GM12878 (cell line): ENCODE measurements around the gene RREB1. TPM values are rescaled to one million over a fixed set of nuclear protein-coding genes. Genes with fewer than 3 reads are reported as not detected.
A peak's percentile ranks its signal among the peaks of the same experiment; 100 is the strongest.

Experiments used
- ATAC-seq: fragments of 200-7000 bp; cut with Tn5 transposase; 3 replicates; pipeline ENCODE4 v1.9.1; 2020; ENCODE audit warnings: mild to moderate bottlenecking, moderate library complexity
- BruUV-seq: library from RNA; stranded (reverse); fragments of 400-500 nt; replicated peaks from 2 replicates; lab custom pipeline; 2021; lab: Mats Ljungman, UMichigan
- CTCF ChIA-PET: fragments of 300-600 bp; sonication (Branson Sonifier 250); formaldehyde crosslinking; extraction: SDS; loops from one replicate; lab custom pipeline; 2021; ENCODE audit warnings: inconsistent platforms; lab: Yijun Ruan, JAX
- POLR2A ChIA-PET: fragments of 350-600 bp; formaldehyde crosslinking; extraction: SDS; loops from one replicate; lab custom pipeline; 2021; ENCODE audit warnings: inconsistent platforms; lab: Charles Lee
- RAD21 ChIA-PET: fragments of 300-600 bp; sonication (Branson Sonifier 250); formaldehyde crosslinking; loops from one replicate; lab custom pipeline; 2023; ENCODE audit warnings: antibody characterized with exemption; ENCODE audit not compliant: unreplicated experiment; lab: Charles Lee
- SMC1A ChIA-PET: fragments of 300-600 bp; sonication (Branson Sonifier 250); formaldehyde crosslinking; loops from one replicate; lab custom pipeline; 2023; ENCODE audit not compliant: unreplicated experiment, uncharacterized antibody; lab: Charles Lee
- DNase-seq: peaks from one replicate; pipeline ENCODE4 v3.0.0-alpha.2; 2011; ENCODE audit warnings: low read depth, low spot score
- FAIRE-seq: peaks from 3 replicates; lab custom pipeline; 2011; peaks lifted over from hg19 to GRCh38; lab: Jason Lieb, UNC
- H2AFZ ChIP-seq: 2 replicates; pipeline ENCODE4 v1.6.0; 2011; ENCODE audit warnings: low read depth, low read length, control low read depth; ENCODE audit not compliant: control insufficient read depth
- H3K27ac ChIP-seq: 2 replicates; pipeline ENCODE4 v1.5.1; 2011; ENCODE audit warnings: control low read depth; ENCODE audit not compliant: control insufficient read depth, insufficient read depth
- H3K27me3 ChIP-seq, 2 experiments: replicated peaks in 1 of 2; 2 replicates each; pipeline versions ENCODE4 v1.6.0 to v1.6.1; 2011; ENCODE audit warnings: low read length in 1 of 2; ENCODE audit not compliant: control insufficient read depth in 2 of 2, insufficient read depth in 2 of 2
- H3K36me3 ChIP-seq, 2 experiments: 2 replicates each; pipeline ENCODE4 v1.5.1; 2011; ENCODE audit warnings: low read length in 1 of 2; ENCODE audit not compliant: control insufficient read depth in 2 of 2, insufficient read depth in 2 of 2
- H3K4me1 ChIP-seq: 2 replicates; pipeline ENCODE4 v1.6.1; 2011; ENCODE audit warnings: mild to moderate bottlenecking, low read length, moderate library complexity, mixed read lengths; ENCODE audit not compliant: control insufficient read depth, insufficient read depth
- H3K4me2 ChIP-seq: 2 replicates; pipeline ENCODE4 v1.6.0; 2011; ENCODE audit warnings: control low read depth; ENCODE audit not compliant: control insufficient read depth, insufficient read depth
- H3K4me3 ChIP-seq: fragments of 200-600 bp; sonication (generic); 2 replicates; pipeline ENCODE4 v1.5.1; 2016
- H3K79me2 ChIP-seq: 2 replicates; pipeline ENCODE4 v1.6.0; 2011; ENCODE audit warnings: low read length; ENCODE audit not compliant: control insufficient read depth, insufficient read depth
- H3K9ac ChIP-seq: 2 replicates; pipeline ENCODE4 v1.8.0; 2011; ENCODE audit warnings: low read length, control low read depth, mixed read lengths; ENCODE audit not compliant: control insufficient read depth, insufficient read depth
- H3K9me3 ChIP-seq: replicated peaks from 3 replicates; pipeline ENCODE4 v1.5.1; 2011; ENCODE audit warnings: mild to moderate bottlenecking, low read length; ENCODE audit not compliant: control insufficient read depth, insufficient read depth
- H4K20me1 ChIP-seq: 2 replicates; pipeline ENCODE4 v1.6.0; 2011; ENCODE audit not compliant: control insufficient read depth, insufficient read depth
- ATF7 ChIP-seq: fragments of 450-650 bp; IDR thresholded peaks from 2 replicates; pipeline ENCODE4 v1.6.1; 2016; ENCODE audit warnings: low read depth, mild to moderate bottlenecking
- BRCA1 ChIP-seq: IDR thresholded peaks from 2 replicates; pipeline ENCODE4 v1.6.1; 2011; ENCODE audit warnings: low read depth, low read length, improper control_type of control experiment
- CEBPB ChIP-seq, 2 experiments: fragments of 150-350 bp in 1 of 2; IDR thresholded peaks; 2 replicates each; pipeline ENCODE4 v1.6.1; 2012 to 2014; ENCODE audit warnings: low read depth in 2 of 2, low read length in 2 of 2, borderline replicate concordance in 1 of 2, inconsistent platforms in 1 of 2
- ETV6 ChIP-seq, 2 experiments: fragments of 450-650 bp in 1 of 2; IDR thresholded peaks in 1 of 2; conservative IDR thresholded peaks in 1 of 2; 2 replicates each; pipeline ENCODE4 v1.6.1; 2014; ENCODE audit warnings: antibody characterized with exemption in 1 of 2, borderline replicate concordance in 1 of 2, low read depth in 1 of 2, mild to moderate bottlenecking in 1 of 2, moderate library complexity in 1 of 2
- JUNB ChIP-seq: IDR thresholded peaks from 2 replicates; pipeline ENCODE4 v1.6.1; 2016; ENCODE audit warnings: antibody characterized with exemption, mild to moderate bottlenecking
- MEF2B ChIP-seq: fragments of 450-650 bp; IDR thresholded peaks from 2 replicates; pipeline ENCODE4 v1.6.1; 2018; ENCODE audit warnings: mild to moderate bottlenecking, moderate library complexity; ENCODE audit not compliant: partially characterized antibody, poor library complexity, severe bottlenecking
- MYB ChIP-seq: fragments of 150-350 bp; IDR thresholded peaks from 2 replicates; pipeline ENCODE4 v1.6.1; 2014; ENCODE audit warnings: mild to moderate bottlenecking, low read depth, low read length, borderline replicate concordance
- SIX5 ChIP-seq: IDR thresholded peaks from 2 replicates; pipeline ENCODE4 v1.6.1; 2011; ENCODE audit warnings: mild to moderate bottlenecking, low read depth, low read length, moderate library complexity; ENCODE audit not compliant: severe bottlenecking
- SMAD1 ChIP-seq: fragments of 450-650 bp; IDR thresholded peaks from 2 replicates; pipeline ENCODE4 v1.6.1; 2018; ENCODE audit warnings: mild to moderate bottlenecking, low read depth; ENCODE audit not compliant: partially characterized antibody
- STAT1 ChIP-seq: fragments of 450-650 bp; conservative IDR thresholded peaks from 2 replicates; pipeline ENCODE4 v1.6.1; 2014; ENCODE audit warnings: antibody characterized with exemption, mild to moderate bottlenecking
- ZBTB11 ChIP-seq: fragments of 450-650 bp; formaldehyde crosslinking; IDR thresholded peaks from 2 replicates; pipeline ENCODE4 v1.5.0; 2022; ENCODE audit warnings: mild to moderate bottlenecking, missing genetic modification characterization
- ZNF217 ChIP-seq: fragments of 450-650 bp; IDR thresholded peaks from 2 replicates; pipeline ENCODE4 v1.6.1; 2017; ENCODE audit warnings: antibody characterized with exemption, mild to moderate bottlenecking
- WGBS: methylation state at CpG from one replicate; pipeline ENCODE4 v1.1.6; 2016; ENCODE audit warnings: low lambda C conversion rate; ENCODE audit not compliant: insufficient replicate concordance, insufficient coverage; ENCODE audit errors: missing lambda C conversion rate; 5-methylcytosine and 5-hydroxymethylcytosine counted together
- in situ Hi-C: fragments of 300-500 bp; cut with MboI; formaldehyde crosslinking; loops from 9 replicates; pipeline ENCODE4 v1.14.3; 2018; ENCODE audit warnings: mixed read lengths
- intact Hi-C: fragments of 100-400 bp; cut with micrococcal nuclease; formaldehyde crosslinking; loops from one replicate; pipeline ENCODE4 v1.14.2; 2022; ENCODE audit not compliant: unreplicated experiment
- polyA plus RNA-seq, 11 experiments: library from polyadenylated mRNA; depleted of rRNA in 4 of 11; unstranded in 6 of 11; stranded (reverse) in 5 of 11; fragments of >200 nt; fragmentation: Nextera tagmentation in 4 of 11; fragmentation: Illumina TruSeq in 1 of 11; extraction: Ambion mirVana in 4 of 11; extraction: Trizol in 1 of 11; gene quantifications; 1 replicate in 1 of 11; 2 replicates in 10 of 11; pipeline versions ENCODE4 v1.2.1 to v1.2.3, GENCODE V29; 2011 to 2016; ENCODE audit warnings: inconsistent platforms in 2 of 11, missing spikeins in 2 of 11, low read depth in 1 of 11
- total RNA-seq, 4 experiments: library from RNA; depleted of rRNA in 3 of 4; stranded (reverse); fragments of >200 nt in 3 of 4; fragmentation: Illumina TruSeq in 1 of 4; extraction: Trizol in 1 of 4; gene quantifications; 2 replicates each; pipeline versions ENCODE4 v1.2.1 to v1.2.3, GENCODE V29; 2013 to 2021
- TF ChIP-seq, protein P1 (sequence below), 3 experiments: IDR thresholded peaks in 2 of 3; conservative IDR thresholded peaks in 1 of 3; 2 replicates each; pipeline ENCODE4 v1.5.1; 2011; ENCODE audit warnings: low read depth in 3 of 3, low read length in 3 of 3, mild to moderate bottlenecking in 3 of 3, control low read depth in 2 of 3, moderate library complexity in 2 of 3, inconsistent platforms in 1 of 3, mixed read lengths in 1 of 3; ENCODE audit not compliant: control insufficient read depth in 2 of 3, insufficient read depth in 1 of 3; ENCODE audit errors: extremely low read depth in 1 of 3
- TF ChIP-seq, protein P2 (sequence below): IDR thresholded peaks from 2 replicates; pipeline ENCODE4 v1.6.1; 2012; ENCODE audit warnings: low read depth, low read length, improper control_type of control experiment

The RREB1 gene
- total and polyA plus RNA-seq, 10 of the 15 experiments (the other 5 are each of a cell fraction or from before 2014, with no cell fraction given): 1.9 to 30.3 (median 8.6) TPM

DNA sequence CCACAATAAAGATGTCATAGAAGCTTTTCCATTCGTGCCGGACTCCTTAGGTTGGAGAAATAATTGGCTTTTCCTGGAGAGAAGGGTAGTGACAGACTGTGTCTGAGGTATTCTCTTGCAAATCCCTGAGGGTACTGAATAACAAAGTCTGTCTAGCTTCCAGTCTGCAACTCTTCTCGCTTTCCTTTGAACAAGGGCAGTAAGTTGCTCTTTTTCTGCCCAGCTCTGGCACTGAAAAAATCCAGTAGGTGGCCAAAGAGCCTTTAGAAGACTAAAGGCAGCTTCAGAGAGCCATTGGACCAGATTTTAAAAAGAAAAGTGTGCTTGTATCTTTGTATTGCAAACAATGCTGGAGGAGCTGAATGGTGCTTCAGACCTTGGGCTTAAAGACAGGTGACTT lies 20.7 kb upstream of the RREB1 start (continued):
- TF ChIP-seq, protein P1, sequence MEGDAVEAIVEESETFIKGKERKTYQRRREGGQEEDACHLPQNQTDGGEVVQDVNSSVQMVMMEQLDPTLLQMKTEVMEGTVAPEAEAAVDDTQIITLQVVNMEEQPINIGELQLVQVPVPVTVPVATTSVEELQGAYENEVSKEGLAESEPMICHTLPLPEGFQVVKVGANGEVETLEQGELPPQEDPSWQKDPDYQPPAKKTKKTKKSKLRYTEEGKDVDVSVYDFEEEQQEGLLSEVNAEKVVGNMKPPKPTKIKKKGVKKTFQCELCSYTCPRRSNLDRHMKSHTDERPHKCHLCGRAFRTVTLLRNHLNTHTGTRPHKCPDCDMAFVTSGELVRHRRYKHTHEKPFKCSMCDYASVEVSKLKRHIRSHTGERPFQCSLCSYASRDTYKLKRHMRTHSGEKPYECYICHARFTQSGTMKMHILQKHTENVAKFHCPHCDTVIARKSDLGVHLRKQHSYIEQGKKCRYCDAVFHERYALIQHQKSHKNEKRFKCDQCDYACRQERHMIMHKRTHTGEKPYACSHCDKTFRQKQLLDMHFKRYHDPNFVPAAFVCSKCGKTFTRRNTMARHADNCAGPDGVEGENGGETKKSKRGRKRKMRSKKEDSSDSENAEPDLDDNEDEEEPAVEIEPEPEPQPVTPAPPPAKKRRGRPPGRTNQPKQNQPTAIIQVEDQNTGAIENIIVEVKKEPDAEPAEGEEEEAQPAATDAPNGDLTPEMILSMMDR (IDR thresholded peaks at IDR 0.05 in 2 of 3, conservative IDR thresholded peaks at IDR 0.05 in 1 of 3; ENCODE audit: control insufficient read depth in 2 of 3, extremely low read depth in 1 of 3, insufficient read depth in 1 of 3, low read depth in 3 of 3, low read length in 3 of 3): 0 out of 6 replicates have a peak, but pooled peaks of 1 of the 3 experiments have one; percentile 21
- TF ChIP-seq MEF2B: no peak
- no peak for TF ChIP-seq CEBPB (IDR thresholded peaks at IDR 0.05; ENCODE audit: borderline replicate concordance in 1 of 2, low read depth in 2 of 2, low read length in 2 of 2)
- TF ChIP-seq, all 136 proteins: peak for 2

- Histone ChIP-seq H3K27me3 (no peaks in the 10 kb centered on the region), H2AFZ (peak overlapping the region; percentile 43), H3K4me2 (peak overlapping the region; percentile 91), H3K79me2 (no peaks in the 10 kb centered on the region), H3K9me3 (no peaks in the 10 kb centered on the region), H3K27ac (peak overlapping the region; percentile 58), H3K9ac (peak overlapping the region; percentile 52; the same call in 1 of the 2 replicates), H4K20me1 (no peaks in the 10 kb centered on the region), H3K4me1 (peaks cover 18% of the 10 kb centered on the region), H3K36me3 (no peaks in the 10 kb centered on the region), H3K4me3 (peak overlapping the region; percentile 48)
- peak; percentile 54 for FAIRE-seq
- WGBS: under 1% methylated on average over 7 of the region's 7 CpGs
- peak; percentile 72 for ATAC-seq
- in situ Hi-C loops (no loop called here), intact Hi-C loops (loop anchor here (2.0 to 5.0 kb wide), 3 partner anchors 155 to 410 kb away; no protein-coding TSS in a partner anchor)
- no TSS peak for BruUV-seq
- RAD21 ChIA-PET: interaction anchor here (0.7 to 4.6 kb wide), 29 partner anchors 13 to 501 kb away, joined by 3 to 28 read pairs (median 9); partner anchors contain the start of gene RREB1
- POLR2A ChIA-PET: interaction anchor here (0.6 to 1.8 kb wide), 10 partner anchors 13 to 498 kb away, joined by 3 to 7 read pairs (median 3); no protein-coding TSS in a partner anchor
- peak; percentile 36 for DNase-seq
- SMC1A ChIA-PET: interaction anchor here (0.8 to 3.5 kb wide), 46 partner anchors 9 to 411 kb away, joined by 3 to 40 read pairs (median 6); partner anchors contain the start of gene RREB1
- CTCF ChIA-PET: interaction anchor here (0.6 to 4.8 kb wide), 28 partner anchors 9 to 411 kb away, joined by 3 to 33 read pairs (median 4); no protein-coding TSS in a partner anchor
- TF ChIP-seq MYB: no peak
- TF ChIP-seq, protein P2, sequence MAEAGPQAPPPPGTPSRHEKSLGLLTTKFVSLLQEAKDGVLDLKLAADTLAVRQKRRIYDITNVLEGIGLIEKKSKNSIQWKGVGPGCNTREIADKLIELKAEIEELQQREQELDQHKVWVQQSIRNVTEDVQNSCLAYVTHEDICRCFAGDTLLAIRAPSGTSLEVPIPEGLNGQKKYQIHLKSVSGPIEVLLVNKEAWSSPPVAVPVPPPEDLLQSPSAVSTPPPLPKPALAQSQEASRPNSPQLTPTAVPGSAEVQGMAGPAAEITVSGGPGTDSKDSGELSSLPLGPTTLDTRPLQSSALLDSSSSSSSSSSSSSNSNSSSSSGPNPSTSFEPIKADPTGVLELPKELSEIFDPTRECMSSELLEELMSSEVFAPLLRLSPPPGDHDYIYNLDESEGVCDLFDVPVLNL: no peak
- no peak for TF ChIP-seq SIX5
- no peak for TF ChIP-seq ZBTB11 (CRISPR knock-in tag)
- TF ChIP-seq ZNF217: no peak
- no peak for TF ChIP-seq SMAD1
- TF ChIP-seq ATF7: peak; percentile 23; the same call in 1 of the 2 replicates
- TF ChIP-seq STAT1: no peak
- no peak for TF ChIP-seq BRCA1
- peak; percentile 20; the same call in 1 of the 2 replicates for TF ChIP-seq JUNB
- no peak for TF ChIP-seq ETV6 (conservative IDR thresholded peaks at IDR 0.05 in 1 of 2, IDR thresholded peaks at IDR 0.05 in 1 of 2; ENCODE audit: borderline replicate concordance in 1 of 2, low read depth in 1 of 2)
These were observed 20.2 kb upstream of the RREB1 start for GRCh38 chr6:7087491-7087979.
